Cardiac fibroblast (primary cell): ENCODE measurements around the gene DISP1.

ENCODE experiments used
- DNase-seq, 2 donors: peaks; one replicate each; pipeline versions ENCODE4 v3.0.0 to v3.0.0-alpha.2; 2010; ENCODE audit warnings: low read depth in 2 of 2
- H3K4me3 ChIP-seq, 2 donors: replicated peaks in 1 of 2; 1 replicate in 1 of 2; 2 replicates in 1 of 2; pipeline ENCODE4 v1.5.1; 2011; ENCODE audit warnings: low read depth in 2 of 2, low read length in 2 of 2, mild to moderate bottlenecking in 2 of 2, moderate library complexity in 1 of 2
- CTCF ChIP-seq: IDR thresholded peaks from one replicate; pipeline ENCODE4 v1.5.1; 2011; ENCODE audit warnings: low read depth, mild to moderate bottlenecking, low read length, inconsistent platforms

DISP1 gene

GRCh38 chr1:222777463-222777862 lies 37.4 kb upstream of the DISP1 start:
- DNase-seq: peak; percentile 92 to 96
- no peak for TF ChIP-seq CTCF
- no peak overlapping the region for H3K4me3 ChIP-seq

- TF ChIP-seq CTCF: no peak
- no peak overlapping the region for H3K4me3 ChIP-seq
- DNase-seq: peak; percentile 90 to 92
Observed at GRCh38 chr1:222777977-222778376, 36.9 kb upstream of the DISP1 start.

GRCh38 chr1:222781251-222781650 lies 33.6 kb upstream of the DISP1 start:
- no peak for TF ChIP-seq CTCF
- DNase-seq: no peak
- H3K4me3 ChIP-seq: no peak overlapping the region

GRCh38 chr1:222783051-222783450 lies 31.8 kb upstream of the DISP1 start:
- no peak overlapping the region for H3K4me3 ChIP-seq
- no peak for DNase-seq
- TF ChIP-seq CTCF: no peak

- no peak for DNase-seq
- TF ChIP-seq CTCF: no peak
Observed at GRCh38 chr1:222784371-222784770, 30.5 kb upstream of the DISP1 start.

GRCh38 chr1:222784916-222785315 lies 29.9 kb upstream of the DISP1 start:
- TF ChIP-seq CTCF: no peak

More at GRCh38 chr1:222784371-222784770, 30.5 kb upstream of the DISP1 start:
- H3K4me3 ChIP-seq: no peak overlapping the region

GRCh38 chr1:222785529-222785928 lies 29.3 kb upstream of the DISP1 start:
- DNase-seq: no peak
- no peak overlapping the region for H3K4me3 ChIP-seq
- TF ChIP-seq CTCF: no peak

More at GRCh38 chr1:222784916-222785315, 29.9 kb upstream of the DISP1 start:
- no peak overlapping the region for H3K4me3 ChIP-seq
- no peak for DNase-seq
